K562 (cell line): ENCODE data around the gene TEX48. TPM values are rescaled to one million over a fixed set of nuclear protein-coding genes. Genes with fewer than 3 reads are reported as not detected.

ENCODE experiments used
- CBX3 ChIP-seq, 2 experiments: IDR thresholded peaks; 1 replicate in 1 of 2; 2 replicates in 1 of 2; pipeline ENCODE4 v1.6.1; 2012; ENCODE audit warnings: inconsistent platforms in 2 of 2, low read length in 2 of 2, borderline replicate concordance in 1 of 2, control low read depth in 1 of 2
- CXXC5 ChIP-seq: fragments of 250-450 bp; sonication (Bioruptor Pico); IDR thresholded peaks from 2 replicates; pipeline ENCODE4 v1.8.0; 2022; ENCODE audit warnings: inconsistent platforms, mild to moderate bottlenecking, moderate library complexity
- FOXK1 ChIP-seq: sonication (generic); formaldehyde crosslinking; IDR thresholded peaks from 2 replicates; pipeline ENCODE4 v1.8.0; 2022; ENCODE audit warnings: missing genetic modification reagents, mild to moderate bottlenecking, borderline replicate concordance
- HDAC8 ChIP-seq: fragments of 450-650 bp; IDR thresholded peaks from 2 replicates; pipeline ENCODE4 v1.6.1; 2016; ENCODE audit warnings: mild to moderate bottlenecking, missing genetic modification characterization, moderate library complexity, missing compliant biosample characterization
- L3MBTL2 ChIP-seq: fragments of 450-650 bp; IDR thresholded peaks from 2 replicates; pipeline ENCODE4 v1.6.1; 2016; ENCODE audit warnings: mild to moderate bottlenecking, moderate library complexity
- MITF ChIP-seq: IDR thresholded peaks from 2 replicates; pipeline ENCODE4 v1.6.1; 2014; ENCODE audit warnings: antibody characterized with exemption
- NEUROD1 ChIP-seq: fragments of 150-350 bp; IDR thresholded peaks from 2 replicates; pipeline ENCODE4 v1.6.1; 2014; ENCODE audit warnings: borderline replicate concordance, low read length, low read depth; ENCODE audit not compliant: partially characterized antibody
- PHF20 ChIP-seq: fragments of 450-650 bp; IDR thresholded peaks from 2 replicates; pipeline ENCODE4 v1.6.1; 2018; ENCODE audit not compliant: partially characterized antibody
- POLR2AphosphoS2 ChIP-seq: IDR thresholded peaks from 2 replicates; pipeline ENCODE4 v1.6.1; 2012; ENCODE audit warnings: low read length, improper control_type of control experiment
- RERE ChIP-seq: sonication (generic); formaldehyde crosslinking; IDR thresholded peaks from 2 replicates; pipeline ENCODE4 v1.8.0; 2023; ENCODE audit warnings: missing genetic modification reagents, mild to moderate bottlenecking, borderline replicate concordance
- SIN3A ChIP-seq, 2 experiments: fragments of 150-350 bp in 1 of 2; IDR thresholded peaks; 2 replicates each; pipeline ENCODE4 v1.6.1; 2011 to 2016; ENCODE audit warnings: borderline replicate concordance in 2 of 2, low read depth in 2 of 2, low read length in 2 of 2, mild to moderate bottlenecking in 2 of 2, moderate library complexity in 2 of 2; ENCODE audit not compliant: control insufficient read depth in 1 of 2
- SMAD2 ChIP-seq: fragments of 150-350 bp; IDR thresholded peaks from 2 replicates; pipeline ENCODE4 v1.6.1; 2014; ENCODE audit warnings: low read depth, mild to moderate bottlenecking, low read length
- TCF7 ChIP-seq: sonication (generic); IDR thresholded peaks from 2 replicates; pipeline ENCODE4 v1.6.1; 2016; ENCODE audit warnings: antibody characterized with exemption, borderline replicate concordance
- ZBED1 ChIP-seq: IDR thresholded peaks from 2 replicates; pipeline ENCODE4 v1.6.1; 2014
- ZNF282 ChIP-seq: sonication (generic); formaldehyde crosslinking; IDR thresholded peaks from 2 replicates; pipeline ENCODE4 v1.8.1; 2023; ENCODE audit warnings: missing genetic modification reagents
- ZNF347 ChIP-seq: fragments of 450-650 bp; formaldehyde crosslinking; IDR thresholded peaks from 2 replicates; pipeline ENCODE4 v1.4.0; 2020; ENCODE audit warnings: low read depth, mild to moderate bottlenecking, moderate library complexity
- ZNF408 ChIP-seq: fragments of 250-450 bp; sonication (Bioruptor Pico); IDR thresholded peaks from 2 replicates; pipeline ENCODE4 v1.4.0; 2020; ENCODE audit warnings: low read depth, mild to moderate bottlenecking, moderate library complexity
- ZNF592 ChIP-seq: fragments of 450-650 bp; IDR thresholded peaks from 2 replicates; pipeline ENCODE4 v1.6.1; 2017; ENCODE audit warnings: antibody characterized with exemption, mild to moderate bottlenecking
- polyA plus RNA-seq, 8 experiments: library from polyadenylated mRNA; depleted of rRNA in 4 of 8; stranded (reverse) in 5 of 8; unstranded in 3 of 8; fragments of >200 nt; fragmentation: Nextera tagmentation in 2 of 8; fragmentation: Illumina TruSeq in 1 of 8; extraction: Ambion mirVana in 2 of 8; extraction: Trizol in 1 of 8; gene quantifications; 2 replicates each; pipeline versions ENCODE4 v1.2.1 to v1.2.3, GENCODE V29; 2011 to 2014; ENCODE audit warnings: inconsistent platforms in 1 of 8, missing spikeins in 1 of 8
- total RNA-seq, 7 experiments: library from RNA; depleted of rRNA in 6 of 7; stranded (reverse); fragments of >200 nt in 6 of 7; fragmentation: Illumina TruSeq in 2 of 7; extraction: Trizol in 2 of 7; gene quantifications; 2 replicates each; pipeline versions ENCODE4 v1.2.1 to v1.2.3, GENCODE V29; 2011 to 2021; ENCODE audit warnings: low replicate concordance in 1 of 7

The TEX48 gene
- total and polyA plus RNA-seq, 9 of the 15 experiments (the other 6 are each of a cell fraction or from before 2014, with no cell fraction given): not detected

- TF ChIP-seq RERE (CRISPR knock-in tag): no peak
- TF ChIP-seq PHF20: peak; percentile 21
- TF ChIP-seq SIN3A (IDR thresholded peaks at IDR 0.05; ENCODE audit: borderline replicate concordance in 2 of 2, control insufficient read depth in 1 of 2, low read depth in 2 of 2, low read length in 2 of 2): no peak
- no peak for TF ChIP-seq L3MBTL2
- TF ChIP-seq HDAC8: no peak
- no peak for TF ChIP-seq TCF7
- TF ChIP-seq SMAD2: no peak
- no peak for TF ChIP-seq FOXK1
- TF ChIP-seq ZNF592: no peak
- no peak for TF ChIP-seq POLR2AphosphoS2
- TF ChIP-seq MITF: no peak
- TF ChIP-seq ZNF347 (CRISPR knock-in tag): no peak
- no peak for TF ChIP-seq ZNF282
- no peak for TF ChIP-seq ZBED1
- no peak for TF ChIP-seq ZNF408
- no peak for TF ChIP-seq CBX3 (IDR thresholded peaks at IDR 0.05; ENCODE audit: borderline replicate concordance in 1 of 2, low read length in 2 of 2)
- TF ChIP-seq NEUROD1: peak; percentile 48
- TF ChIP-seq CXXC5 (CRISPR knock-in tag): no peak
Measured at GRCh38 chr9:114653556-114654159, 28.3 kb downstream of the TEX48 start (continued).
